Measurements from ENCODE around the gene GABRB1. TPM values are rescaled to one million over a fixed set of nuclear protein-coding genes. Genes with fewer than 3 reads are reported as not detected.
A peak's percentile ranks its signal among the peaks of the same experiment; 100 is the strongest.

GABRB1 gene
- total RNA-seq, 1 experiment from 2014 or later, result not detected

- CTCF ChIA-PET, result interaction anchor here (1.0 kb wide), 1 partner anchor 22 kb away, joined by 6 read pairs; the partner anchor contains the start of gene ATP10D
- intact Hi-C loops (cut with micrococcal nuclease), result loop anchor here (1.0 kb wide), 1 partner anchor 102 kb away; no protein-coding TSS in a partner anchor
- peak overlapping the region; percentile 74 for H3K27ac ChIP-seq (ENCODE audit: low read depth, low read length)
These were observed 431.4 kb downstream of the GABRB1 start for GRCh38 chr4:47462799-47463234.

More at GRCh38 chr4:47462799-47463234, 431.4 kb downstream of the GABRB1 start:
- Histone ChIP-seq H3K9me2 (ENCODE audit: insufficient read depth) (no peaks in the 10 kb centered on the region), H4K20me1 (ENCODE audit: insufficient read depth) (no peaks in the 10 kb centered on the region), H3K27me3 (ENCODE audit: insufficient read depth, low read length) (no peaks in the 10 kb centered on the region), H3K9me3 (ENCODE audit: control insufficient read depth in 1 of 2, insufficient read depth in 1 of 2, low read depth in 1 of 2, low read length in 2 of 2) (no peaks in the 10 kb centered on the region), H3K79me2 (ENCODE audit: insufficient read depth, low read length) (no peaks in the 10 kb centered on the region; the same call in 1 of the 2 replicates), H3K4me3 (replicated peaks in 1 of 2; ENCODE audit: low read depth in 1 of 2, low read length in 2 of 2) (peak overlapping the region; percentile 67 to 73), H3K36me3 (ENCODE audit: control insufficient read depth in 1 of 2, insufficient read depth in 2 of 2, low read length in 2 of 2) (0 out of 4 replicates have a peak, but pooled peaks cover 0 to 4% of the 10 kb centered on the region in 2 experiments), H2AFZ (ENCODE audit: low read depth, low read length, poor library complexity, severe bottlenecking) (peak overlapping the region; percentile 80), H3K4me1 (ENCODE audit: control insufficient read depth in 1 of 2, insufficient read depth in 2 of 2, low read length in 2 of 2) (peaks cover 10 to 17% of the 10 kb centered on the region in 2 experiments; a peak in 3 of 4 replicates), H3K9ac (ENCODE audit: low read length) (peak overlapping the region; percentile 68), H3K4me2 (ENCODE audit: low read length) (peak overlapping the region; percentile 84)
- TSS peak; percentile 45 for BruUV-seq (replicated peaks)
- ATAC-seq (peak; percentile 53), DNase-seq (ENCODE audit: low read depth, low spot score) (no peak)
- ChIA-PET RAD21 (ENCODE audit: low non-redundant PET in 1 of 2, low total read pairs in 2 of 2, uncharacterized antibody in 2 of 2, unreplicated experiment in 2 of 2) (no interaction called here), POLR2A (interaction anchor here (0.6 to 1.1 kb wide), 4 partner anchors 8 to 25 kb away, joined by 3 to 9 read pairs (median 3); partner anchors contain the start of gene ATP10D)
- TF ChIP-seq POLR2A (IDR thresholded peaks at IDR 0.05; ENCODE audit: borderline replicate concordance, extremely low read depth, insufficient read depth, insufficient read length) (no peak), EZH2phosphoT487 (IDR thresholded peaks at IDR 0.05; ENCODE audit: borderline replicate concordance) (no peak), SIN3A (IDR thresholded peaks at IDR 0.05; ENCODE audit: low read depth) (no peak), EGR1 (IDR thresholded peaks at IDR 0.05; ENCODE audit: low read depth) (no peak), JUND (IDR thresholded peaks at IDR 0.05) (no peak), TCF7L2 (IDR thresholded peaks at IDR 0.05; ENCODE audit: borderline replicate concordance, extremely low read depth, insufficient read depth, insufficient read length) (no peak), FOSL1 (IDR thresholded peaks at IDR 0.05; ENCODE audit: low read depth) (no peak), MAX (IDR thresholded peaks at IDR 0.05) (no peak), SRF (IDR thresholded peaks at IDR 0.05; ENCODE audit: low read depth) (no peak), SP1 (IDR thresholded peaks at IDR 0.05; ENCODE audit: low read depth) (no peak), ZBTB33 (IDR thresholded peaks at IDR 0.05; ENCODE audit: extremely low read depth, insufficient replicate concordance, low read length) (no peak), CEBPB (IDR thresholded peaks at IDR 0.05; ENCODE audit: low read depth) (no peak), EZH2 (IDR thresholded peaks at IDR 0.05) (no peak), ZNF274 (IDR thresholded peaks at IDR 0.05; ENCODE audit: low read depth, low read length) (no peak)

All from HCT116 (cell line).